ENCODE measurements around the gene SERPINB3. TPM values are rescaled to one million over a fixed set of nuclear protein-coding genes. Genes with fewer than 3 reads are reported as not detected.

Gene SERPINB3
- total and polyA plus RNA-seq, 9 donors: 0.05 to 0.23 TPM; not detected in 7

GRCh38 chr18:63684718-63685117 lies 23.0 kb upstream of the SERPINB3 start:
- H3K4me3 ChIP-seq: no peak overlapping the region
- H3K4me1 ChIP-seq (ENCODE audit: insufficient read depth): no peaks in the 10 kb centered on the region
- no peak for TF ChIP-seq EP300 (IDR thresholded peaks at IDR 0.05)
- no peak for TF ChIP-seq POLR2A (IDR thresholded peaks at IDR 0.05)
- TF ChIP-seq CTCF (IDR thresholded peaks at IDR 0.05): no peak
- WGBS, 3 donors: 89 to 93% (median 91%) methylated on average over 3 of the region's 3 CpGs
- H3K27me3 ChIP-seq: no peaks in the 10 kb centered on the region
- intact Hi-C loops (cut with DNase I): no loop called here
- H3K36me3 ChIP-seq: no peaks in the 10 kb centered on the region
- DNase-seq: no peak
- H3K27ac ChIP-seq: no peak overlapping the region
- H3K9me3 ChIP-seq: no peaks in the 10 kb centered on the region

- WGBS, 3 donors: 67 to 77% (median 74%) methylated on average over 5 of the region's 5 CpGs
- Histone ChIP-seq H3K27me3 (no peaks in the 10 kb centered on the region), H3K9me3 (no peaks in the 10 kb centered on the region), H3K4me3 (no peak overlapping the region), H3K27ac (no peak overlapping the region), H3K36me3 (no peaks in the 10 kb centered on the region), H3K4me1 (ENCODE audit: insufficient read depth) (no peaks in the 10 kb centered on the region)
- intact Hi-C loops (cut with DNase I): no loop called here
- no peak for DNase-seq
- TF ChIP-seq EP300 (IDR thresholded peaks at IDR 0.05) (no peak), CTCF (IDR thresholded peaks at IDR 0.05) (no peak), POLR2A (IDR thresholded peaks at IDR 0.05) (no peak)
These were observed 22.2 kb upstream of the SERPINB3 start for GRCh38 chr18:63683890-63684289.

GRCh38 chr18:63683152-63683551 lies 21.5 kb upstream of the SERPINB3 start:
- 33 to 45% (median 45%) methylated on average over 2 of the region's 2 CpGs for WGBS, 3 donors
- Histone ChIP-seq H3K27ac (no peak overlapping the region), H3K36me3 (no peaks in the 10 kb centered on the region), H3K27me3 (no peaks in the 10 kb centered on the region), H3K4me1 (ENCODE audit: insufficient read depth) (no peaks in the 10 kb centered on the region), H3K9me3 (no peaks in the 10 kb centered on the region), H3K4me3 (no peak overlapping the region)
- no peak for TF ChIP-seq POLR2A (IDR thresholded peaks at IDR 0.05)
- TF ChIP-seq CTCF (IDR thresholded peaks at IDR 0.05): no peak
- TF ChIP-seq EP300 (IDR thresholded peaks at IDR 0.05): no peak
- no peak for DNase-seq
- intact Hi-C loops (cut with DNase I): no loop called here

GRCh38 chr18:63681449-63682340 lies 20.0 kb upstream of the SERPINB3 start:
- H3K4me1 ChIP-seq (ENCODE audit: insufficient read depth): no peaks in the 10 kb centered on the region
- H3K36me3 ChIP-seq: no peaks in the 10 kb centered on the region
- no peak for DNase-seq
- no peaks in the 10 kb centered on the region for H3K9me3 ChIP-seq
- H3K27me3 ChIP-seq: no peaks in the 10 kb centered on the region
- no peak overlapping the region for H3K4me3 ChIP-seq
- WGBS, 3 donors: 83 to 92% (median 86%) methylated on average over 2 of the region's 2 CpGs
- intact Hi-C loops (cut with DNase I): no loop called here
- no peak overlapping the region for H3K27ac ChIP-seq
- no peak for TF ChIP-seq POLR2A (IDR thresholded peaks at IDR 0.05)
- TF ChIP-seq CTCF (IDR thresholded peaks at IDR 0.05): no peak
- TF ChIP-seq EP300 (IDR thresholded peaks at IDR 0.05): no peak

All from ovary (tissue), 9 donors.